AG08396 (cell line): Measurements from ENCODE around the gene CXCL14.

Source experiments
- DNase-seq: peaks from one replicate; pipeline ENCODE4 v3.0.0; 2012; ENCODE audit warnings: low spot score, mixed read lengths

CXCL14 gene

DNA sequence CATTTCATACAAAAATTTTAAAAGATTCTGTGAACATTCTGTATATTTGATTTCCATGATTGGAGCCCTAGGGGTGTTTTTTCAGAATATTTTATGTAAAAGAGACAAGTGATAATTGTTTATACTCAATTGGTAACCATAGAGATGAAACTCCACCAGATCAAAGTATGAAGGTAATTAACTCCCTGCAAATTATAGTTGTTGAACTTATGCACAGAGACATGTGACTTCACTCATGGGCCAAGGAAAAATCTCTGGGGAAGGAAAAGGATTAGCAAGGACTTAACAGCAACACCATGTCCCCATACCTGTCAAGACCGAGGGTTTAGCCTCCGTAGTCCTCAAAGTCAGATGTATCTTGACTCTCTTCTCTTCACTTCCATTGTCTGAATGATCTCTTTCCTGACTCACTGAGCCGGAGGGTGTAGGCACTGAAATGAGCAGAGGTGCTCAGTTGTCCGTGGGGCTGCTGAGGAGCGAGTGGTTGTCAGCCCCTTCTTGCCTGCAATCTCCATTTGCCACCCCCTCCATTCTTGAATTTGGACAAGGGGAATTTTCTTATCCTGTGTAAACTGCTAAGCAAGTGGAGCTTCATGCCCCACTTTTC, 17.5 kb upstream of the CXCL14 start:
- no peak for DNase-seq

DNA sequence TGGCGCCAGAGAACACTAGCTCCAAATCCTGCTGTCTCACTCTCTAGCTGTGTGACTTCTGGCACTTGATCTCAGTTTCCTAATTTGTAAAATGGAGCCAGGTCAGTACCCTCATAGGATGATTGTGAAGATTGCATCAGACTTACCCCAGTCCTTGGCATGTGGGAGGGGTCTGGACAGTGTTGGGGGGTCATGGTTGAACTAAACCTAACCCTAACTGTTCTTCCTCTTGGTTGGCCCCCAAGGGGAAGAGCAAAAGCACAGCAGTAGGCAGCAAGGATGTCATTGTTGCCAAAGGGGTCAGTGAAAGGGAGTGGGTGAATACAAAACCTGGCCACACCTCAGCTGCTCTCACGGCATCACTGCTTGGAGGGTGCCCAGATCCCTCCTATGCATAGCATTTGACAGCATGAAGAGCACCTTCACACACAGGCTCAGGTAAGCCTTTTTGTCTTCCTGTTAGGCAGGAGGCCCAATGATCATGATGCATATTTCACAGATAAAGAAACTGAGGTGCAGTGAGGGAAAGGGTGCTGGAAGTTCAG, 15.7 kb upstream of the CXCL14 start:
- no peak for DNase-seq

DNA sequence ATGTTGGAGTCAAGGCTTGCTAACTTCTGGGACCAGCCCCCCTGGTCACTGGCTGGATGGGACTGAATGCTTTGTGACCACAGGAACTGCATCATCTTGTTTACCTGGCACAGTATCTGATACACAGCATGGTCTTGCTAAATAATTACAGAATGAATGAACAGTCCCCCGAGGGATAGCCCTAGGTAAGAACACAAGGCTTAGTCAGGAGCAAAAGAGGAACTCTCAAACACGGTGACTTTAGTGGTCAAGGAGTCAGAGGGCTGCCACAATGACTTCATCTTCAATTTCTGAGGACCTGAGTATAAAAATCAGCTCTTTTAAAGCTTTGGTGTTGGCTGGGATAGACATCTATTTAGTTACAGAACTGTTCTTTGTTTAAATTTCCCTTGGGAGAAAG, 15.1 kb upstream of the CXCL14 start:
- DNase-seq, result no peak

DNA sequence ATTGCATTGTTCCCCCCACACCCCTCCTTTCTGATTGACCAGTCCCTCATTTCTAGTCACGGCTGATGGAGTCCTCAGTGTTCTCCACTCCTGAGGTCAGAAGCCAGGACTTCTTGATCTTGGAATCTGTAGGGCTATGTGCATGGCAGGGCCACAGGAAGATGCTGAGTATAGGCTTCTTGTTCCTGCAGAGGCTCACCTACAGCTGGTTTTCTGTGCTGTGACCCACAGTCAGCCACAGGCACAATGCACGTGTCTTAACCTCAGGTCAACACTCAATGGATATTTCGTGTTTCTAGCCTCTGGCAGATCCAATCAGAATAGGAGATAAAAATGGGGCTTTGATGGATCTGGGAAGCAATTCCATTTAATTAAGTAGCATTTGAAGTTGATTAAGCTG, 14.3 kb upstream of the CXCL14 start:
- no peak for DNase-seq

- DNase-seq, result no peak
Measured at GRCh38 chr5:135592312-135593045, 13.7 kb upstream of the CXCL14 start.

DNA sequence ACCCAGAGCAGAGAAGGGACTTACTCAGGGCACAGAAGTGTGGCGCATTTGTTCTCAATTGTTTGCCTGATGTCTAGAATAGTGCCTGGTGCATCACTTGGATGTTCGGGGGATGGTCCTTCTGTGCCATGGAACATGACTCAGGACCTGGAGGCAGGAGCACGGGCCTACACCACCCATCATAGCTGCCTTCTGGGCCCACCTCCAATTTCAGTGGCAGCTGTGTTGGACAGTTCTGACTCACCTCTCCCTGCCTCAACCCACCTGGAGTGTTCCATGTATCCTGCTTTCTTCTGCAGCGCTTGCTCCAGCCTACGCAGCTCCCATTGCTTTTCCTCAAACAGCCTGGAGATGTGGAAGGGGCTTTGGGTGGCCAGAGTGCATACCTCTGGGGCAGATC, 12.5 kb upstream of the CXCL14 start:
- no peak for DNase-seq

DNA sequence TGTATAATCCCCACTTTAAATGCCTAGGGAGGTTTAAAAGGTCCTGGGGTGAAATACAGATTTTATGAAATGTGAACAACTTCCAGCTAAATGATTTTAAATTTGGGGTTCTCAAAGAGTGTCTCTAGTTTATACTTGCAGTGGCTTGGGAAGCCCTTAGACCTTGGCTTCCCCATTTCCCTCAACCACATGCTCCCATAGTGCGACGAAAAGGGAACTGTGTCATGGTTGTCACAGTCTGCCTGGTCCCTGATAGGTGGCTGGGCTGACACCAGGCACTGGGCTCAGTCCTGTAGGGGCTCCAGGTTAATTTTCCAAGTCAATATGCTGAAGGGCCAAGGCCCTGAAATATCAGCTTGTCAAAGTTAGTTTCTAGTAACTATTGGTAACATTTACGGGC, 10.4 kb upstream of the CXCL14 start:
- no peak for DNase-seq

DNA sequence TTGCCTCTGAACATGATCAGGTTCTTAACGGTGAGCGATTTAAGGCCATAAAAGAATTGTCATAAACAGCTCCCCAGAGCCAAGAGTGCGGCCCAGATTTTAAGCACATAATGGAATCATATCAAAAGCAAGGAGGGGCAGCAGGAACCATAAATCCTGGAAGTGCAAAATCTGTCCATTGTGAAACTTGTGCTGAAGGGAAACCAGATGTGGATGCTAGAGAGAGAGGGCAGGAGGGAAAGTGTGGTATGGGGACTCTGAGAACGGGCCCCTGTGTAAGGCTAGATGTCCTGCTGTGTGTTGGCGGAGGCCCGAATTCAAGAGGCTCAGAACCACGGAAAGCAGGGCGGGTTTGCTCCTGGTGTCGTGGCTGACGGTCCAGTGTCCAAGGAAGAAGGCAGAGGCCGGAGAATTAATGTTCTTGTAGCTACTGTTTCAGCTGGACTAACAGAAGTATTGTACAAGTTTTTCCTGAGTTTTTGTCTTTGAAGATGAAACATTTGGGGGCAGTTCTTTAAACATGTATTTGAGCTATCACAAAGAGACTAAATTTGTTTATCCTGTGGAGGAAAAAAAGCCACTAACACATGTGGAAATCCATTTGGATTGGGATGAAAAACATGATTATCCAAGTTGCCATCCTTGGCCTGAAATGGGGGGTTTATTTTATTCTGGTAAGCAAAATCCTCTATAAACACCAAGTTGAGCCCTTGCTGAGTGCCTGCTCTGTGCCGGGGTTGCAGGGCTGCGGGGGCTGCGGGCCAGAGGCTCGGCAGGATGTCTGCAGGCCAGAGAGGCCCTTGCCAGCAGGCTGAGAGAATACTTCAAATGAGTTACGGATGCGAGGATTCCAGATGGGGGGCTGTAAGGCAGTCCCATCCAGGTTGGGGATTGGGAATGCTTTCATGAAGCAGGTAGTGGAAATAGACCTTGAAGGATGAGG, 9.2 kb upstream of the CXCL14 start:
- DNase-seq, result no peak

DNA sequence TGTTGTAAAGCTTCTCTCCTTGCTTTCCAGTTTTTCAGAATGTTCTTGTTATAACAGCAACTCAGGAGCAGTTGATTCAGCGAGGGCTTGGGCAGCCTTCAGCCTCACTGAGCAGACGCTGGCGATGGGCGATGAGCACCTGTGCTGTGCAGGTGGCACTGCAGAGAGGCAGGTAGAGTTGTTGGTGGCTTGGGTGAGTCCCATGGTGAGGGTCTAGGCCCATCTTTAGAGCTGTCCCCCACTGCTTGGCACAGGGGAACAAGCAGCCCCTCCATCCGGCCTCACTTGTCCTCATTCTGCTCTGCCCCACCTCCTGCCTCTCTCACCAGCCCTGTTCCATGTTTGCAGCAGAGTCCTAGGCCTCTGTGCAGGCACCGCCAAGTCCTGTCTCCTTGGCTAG, 6.1 kb upstream of the CXCL14 start:
- no peak for DNase-seq

DNA sequence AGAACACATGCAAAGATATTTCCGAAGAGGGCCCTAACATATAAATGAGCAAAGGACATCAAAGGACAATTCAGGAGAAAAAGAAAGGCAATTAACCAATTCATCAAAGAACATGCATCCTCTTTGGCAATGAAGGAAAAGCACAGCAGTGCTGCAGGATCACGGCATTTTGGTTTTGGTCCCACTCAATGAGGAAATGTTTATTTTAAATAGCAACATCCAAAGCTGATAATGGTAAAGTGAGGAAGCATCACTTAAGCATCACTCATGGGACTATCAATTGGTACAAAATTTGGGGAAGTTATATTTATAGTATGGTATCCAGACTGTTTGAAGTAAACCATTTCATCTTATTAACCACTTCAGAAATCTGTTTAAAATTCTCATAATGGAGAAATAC, 5.5 kb upstream of the CXCL14 start:
- no peak for DNase-seq

DNA sequence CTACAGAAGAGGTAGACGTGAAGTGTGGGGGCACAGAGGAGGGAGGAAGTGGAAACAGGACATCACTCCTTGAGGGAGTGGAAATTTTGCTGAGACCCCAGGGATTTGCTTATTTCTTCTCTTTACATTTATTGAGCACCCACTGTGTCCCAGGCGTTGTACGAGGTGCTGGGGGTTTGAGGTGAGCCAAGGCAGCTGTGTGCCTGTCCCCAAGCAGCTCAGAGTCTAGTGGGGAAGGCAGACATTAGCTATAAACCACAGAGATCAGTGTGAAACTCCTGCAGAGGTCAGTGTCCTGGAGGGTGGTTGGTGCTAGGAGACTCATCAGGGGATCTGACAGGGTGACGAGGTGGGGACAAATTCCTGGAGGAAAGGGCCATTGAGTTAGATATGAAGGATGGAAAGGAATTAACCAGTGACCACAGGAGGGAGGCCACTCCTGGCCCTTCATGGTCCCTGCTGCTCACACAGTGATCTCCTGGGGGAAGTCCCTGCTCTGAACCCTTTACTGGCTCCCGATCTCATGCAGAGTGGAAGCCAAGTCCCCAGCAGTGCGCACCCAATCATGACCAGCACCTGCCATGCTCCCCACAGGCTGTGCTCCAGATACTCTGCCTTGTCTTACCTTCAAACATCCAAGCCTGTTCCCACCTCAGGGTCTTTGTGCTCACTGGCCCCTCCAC, 3.4 kb upstream of the CXCL14 start:
- DNase-seq, result no peak

DNA sequence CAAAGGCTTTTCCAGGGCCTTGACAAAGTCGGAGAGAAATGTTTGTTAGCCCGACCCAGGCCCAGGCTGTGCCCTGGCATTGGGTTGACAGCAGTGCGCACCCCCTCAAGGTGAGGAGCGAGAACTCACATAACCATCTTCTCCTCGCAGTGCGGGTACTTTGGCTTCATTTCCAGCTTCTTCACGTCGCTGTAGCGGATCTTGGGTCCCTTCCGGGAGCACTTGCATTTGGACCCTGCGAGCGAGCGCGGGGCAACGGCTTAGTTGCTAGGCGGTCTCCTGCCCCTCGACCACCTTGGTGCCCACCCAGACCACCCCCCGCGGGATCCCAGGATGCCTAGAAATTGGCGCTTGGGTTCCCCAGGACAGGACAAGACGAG, 496 bp downstream of the CXCL14 start:
- no peak for DNase-seq

DNA sequence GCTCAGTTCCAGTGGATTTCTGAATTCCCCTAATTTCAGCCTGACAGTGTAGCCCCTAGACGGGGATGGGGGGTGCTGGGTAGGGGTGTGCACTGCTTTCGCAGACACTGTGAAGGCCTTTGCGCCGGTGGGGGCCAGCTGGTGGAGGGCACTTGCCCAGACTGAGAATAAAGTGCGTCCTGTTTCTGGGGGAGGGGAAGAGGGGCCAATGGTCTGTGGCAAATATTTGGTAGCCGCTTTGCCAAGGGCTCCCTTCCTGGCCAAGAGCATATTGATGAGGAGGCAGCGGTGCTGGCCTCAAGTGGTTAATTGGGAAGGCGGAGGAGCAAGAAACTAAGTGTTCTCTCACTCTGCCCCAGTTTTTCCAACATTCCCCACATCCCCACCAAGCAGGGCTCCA, 1.4 kb downstream of the CXCL14 start:
- DNase-seq, result no peak

DNA sequence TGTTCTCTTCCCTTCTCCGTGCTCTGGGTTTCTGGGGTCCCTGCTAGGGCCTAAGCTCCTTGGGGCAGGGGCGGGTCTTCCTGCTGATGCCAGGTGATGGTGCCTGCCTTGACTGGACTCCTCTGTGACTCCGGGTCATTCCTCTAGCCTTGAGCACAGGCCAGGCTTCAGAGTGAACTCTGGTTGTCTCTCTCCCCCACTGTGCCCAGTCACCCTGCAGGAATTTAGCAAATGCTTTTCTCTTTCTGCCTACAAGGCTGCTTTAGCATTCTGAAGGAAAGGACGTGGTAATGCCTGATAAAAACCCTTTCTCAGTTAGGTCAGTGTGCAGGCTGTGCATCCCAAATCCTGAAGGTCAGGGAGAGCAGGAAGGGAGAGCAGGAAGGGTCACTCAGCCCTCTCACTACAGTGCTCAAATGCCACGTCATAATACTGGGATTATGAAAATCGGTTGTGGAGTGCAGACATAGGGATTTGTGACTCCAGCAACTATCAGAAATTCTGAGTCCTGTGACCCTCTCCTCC, 2.7 kb downstream of the CXCL14 start:
- DNase-seq, result peak; percentile 69

DNA sequence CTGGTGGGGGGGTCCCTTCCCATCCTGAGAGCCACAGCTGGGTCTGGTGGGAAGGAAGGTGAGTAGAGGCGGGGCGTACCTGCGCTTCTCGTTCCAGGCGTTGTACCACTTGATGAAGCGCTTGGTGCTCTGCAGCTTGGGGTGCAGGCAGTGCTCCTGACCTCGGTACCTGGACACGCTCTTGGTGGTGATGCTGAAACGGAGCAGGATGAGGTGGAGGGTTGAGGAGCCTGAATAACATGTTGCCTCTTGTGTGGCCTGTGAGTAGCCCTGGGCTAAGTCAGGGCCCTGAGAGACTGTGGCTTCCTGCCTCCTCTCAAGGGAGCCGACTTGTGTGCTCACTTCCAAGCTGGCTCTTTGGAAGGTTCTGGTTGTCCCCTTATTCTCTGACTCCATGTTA, 4.3 kb downstream of the CXCL14 start:
- DNase-seq, result no peak

GRCh38 chr5:135571902-135572301, 6.9 kb downstream of the CXCL14 start:
- DNase-seq, result no peak

DNA sequence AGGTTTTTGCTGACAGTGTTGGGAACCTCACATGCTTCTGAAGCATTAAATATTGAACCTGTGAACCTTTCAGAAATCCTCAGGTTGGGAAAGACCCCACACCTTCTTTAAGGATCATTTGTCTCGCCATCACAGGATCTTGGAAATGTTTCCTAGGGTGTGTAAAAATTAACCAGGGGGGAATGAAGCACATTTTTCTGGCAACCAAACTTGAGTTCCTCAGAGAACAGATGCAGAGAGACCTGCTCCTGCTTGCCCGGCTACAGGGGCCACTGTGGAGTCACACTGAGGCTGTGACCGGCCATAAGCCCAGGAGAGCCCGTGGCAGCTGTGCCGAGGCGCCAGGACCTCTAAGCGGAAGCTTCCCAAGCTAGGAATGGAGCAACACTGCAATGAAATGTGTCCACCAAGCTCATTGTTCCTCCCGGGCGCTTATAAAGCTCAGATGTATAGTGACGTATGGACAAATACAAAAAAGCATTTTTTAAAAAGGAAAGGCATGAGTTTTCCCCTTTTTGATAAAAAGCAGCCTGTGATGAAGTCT, 7.7 kb downstream of the CXCL14 start:
- no peak for DNase-seq

DNA sequence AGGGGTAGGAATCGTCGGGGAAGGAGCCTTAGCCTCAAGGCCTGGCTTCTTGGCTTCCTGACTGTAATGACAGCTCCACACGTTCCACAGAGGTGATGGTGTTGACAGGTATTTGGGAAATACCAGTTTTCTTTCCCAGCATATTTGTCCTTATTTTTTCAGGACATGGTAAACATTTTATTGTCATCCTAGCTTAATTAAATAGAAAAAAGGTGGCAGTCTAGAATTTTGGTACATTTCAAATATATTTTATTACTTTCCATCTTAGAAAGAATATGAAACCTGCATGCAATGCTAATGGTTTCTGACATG, 8.4 kb downstream of the CXCL14 start:
- no peak for DNase-seq

GRCh38 chr5:135569755-135570452, 8.9 kb downstream of the CXCL14 start:
- peak; percentile 48 for DNase-seq

DNA sequence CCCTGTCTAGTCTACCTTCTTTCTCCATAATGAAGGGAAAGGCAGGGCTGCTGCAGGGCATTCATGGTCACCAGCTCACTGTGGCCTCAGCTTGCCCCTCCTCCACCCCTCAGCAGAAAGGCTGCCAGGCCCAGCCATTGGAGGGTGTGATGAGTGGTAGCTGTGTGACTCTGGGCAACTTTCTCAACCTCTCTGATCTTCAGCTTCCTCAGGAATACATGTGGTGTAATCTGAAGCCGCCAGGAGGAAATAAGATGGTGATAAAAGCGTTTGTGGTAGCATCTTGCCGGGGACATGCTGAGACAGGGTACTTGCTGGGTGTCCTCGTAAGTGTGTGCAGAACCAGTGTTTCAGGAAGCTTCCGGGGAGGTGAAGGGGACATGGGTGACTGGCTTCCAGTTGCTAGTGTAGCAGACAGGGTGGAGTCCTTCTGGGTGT, 9.8 kb downstream of the CXCL14 start:
- DNase-seq, result no peak

DNA sequence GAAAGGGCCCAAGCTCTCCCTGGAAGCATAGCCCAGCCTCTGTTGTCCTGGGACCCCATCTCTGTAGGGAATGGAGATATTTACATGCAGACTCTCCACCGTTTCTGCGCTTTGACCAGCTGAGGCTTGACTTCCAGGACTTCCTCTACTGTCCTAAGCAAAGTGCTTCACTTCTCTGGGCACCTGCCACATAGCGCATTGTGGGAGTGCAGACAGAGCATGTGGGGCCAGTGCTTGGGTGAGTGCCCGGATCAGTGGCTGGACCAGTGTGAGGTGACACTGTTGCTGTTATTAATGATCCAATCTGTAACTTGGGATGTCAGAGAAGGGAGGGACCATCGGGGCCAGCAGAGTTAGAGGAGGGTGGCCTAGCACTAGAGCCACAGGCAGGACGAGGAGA, 10.5 kb downstream of the CXCL14 start:
- no peak for DNase-seq
